Measurements from ENCODE around the gene MC2R. TPM values are rescaled to one million over a fixed set of nuclear protein-coding genes. Genes with fewer than 3 reads are reported as not detected.

The MC2R gene
- total and polyA plus RNA-seq, 2 of the 4 experiments (the other 2 are of a cell fraction): not detected

DNA sequence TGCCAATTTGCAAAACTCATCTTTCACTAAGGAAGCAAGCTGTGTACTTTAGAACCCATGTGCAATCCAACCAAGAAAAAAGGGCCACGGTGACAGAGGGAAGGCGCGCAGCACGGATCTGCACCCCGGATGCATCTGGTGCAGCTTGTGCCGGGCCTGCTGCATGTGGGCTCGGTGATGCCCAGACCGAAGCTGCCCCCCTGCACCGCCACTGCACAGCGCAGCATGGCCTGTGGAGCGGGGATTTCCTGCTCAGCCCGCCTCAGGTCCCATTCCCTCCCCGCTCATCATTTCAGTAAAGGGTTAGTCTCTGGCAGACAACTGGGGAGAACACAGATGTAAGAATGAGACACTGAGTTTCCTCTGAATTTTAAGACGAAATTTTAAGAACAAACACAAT lies 43.0 kb downstream of the MC2R start:
- H3K4me2 ChIP-seq (ENCODE audit: low read depth, low read length): no peak overlapping the region
- no peak for TF ChIP-seq CHD1 (IDR thresholded peaks at IDR 0.05; ENCODE audit: low read depth, low read length)
- TF ChIP-seq, protein P1, sequence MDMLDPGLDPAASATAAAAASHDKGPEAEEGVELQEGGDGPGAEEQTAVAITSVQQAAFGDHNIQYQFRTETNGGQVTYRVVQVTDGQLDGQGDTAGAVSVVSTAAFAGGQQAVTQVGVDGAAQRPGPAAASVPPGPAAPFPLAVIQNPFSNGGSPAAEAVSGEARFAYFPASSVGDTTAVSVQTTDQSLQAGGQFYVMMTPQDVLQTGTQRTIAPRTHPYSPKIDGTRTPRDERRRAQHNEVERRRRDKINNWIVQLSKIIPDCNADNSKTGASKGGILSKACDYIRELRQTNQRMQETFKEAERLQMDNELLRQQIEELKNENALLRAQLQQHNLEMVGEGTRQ (IDR thresholded peaks at IDR 0.05; ENCODE audit: low read depth, low read length): no peak
- no peak for TF ChIP-seq CEBPB (IDR thresholded peaks at IDR 0.05; ENCODE audit: low read depth, low read length)
- no peak for TF ChIP-seq RAD21 (IDR thresholded peaks at IDR 0.05; ENCODE audit: low read length)
- no peak for TF ChIP-seq MAFK (IDR thresholded peaks at IDR 0.05; ENCODE audit: low read depth, low read length)
- TF ChIP-seq FOS (IDR thresholded peaks at IDR 0.05; ENCODE audit: low read depth, low read length): no peak
- dilution Hi-C loops (cut with HindIII; ENCODE audit: low sequenced_read_pairs, unreplicated experiment): no loop called here
- DNase-seq (no peak), ATAC-seq (ENCODE audit: low read depth) (no peak)
- intact Hi-C loops (cut with micrococcal nuclease): no loop called here
- H4K5ac ChIP-seq (ENCODE audit: low read depth, low read length): no peak overlapping the region
- H3K36me3 ChIP-seq (ENCODE audit: control insufficient read depth, insufficient read depth, low read length): no peaks in the 10 kb centered on the region
- H3K27me3 ChIP-seq (ENCODE audit: control insufficient read depth, insufficient read depth, low read length): no peaks in the 10 kb centered on the region
- no peak overlapping the region for H2AK9ac ChIP-seq (replicated peaks; ENCODE audit: low read depth, low read length, poor library complexity)
- no peak overlapping the region for H3K27ac ChIP-seq (ENCODE audit: insufficient read depth, low read length)
- CTCF ChIA-PET: no interaction called here
- no peak overlapping the region for H2BK5ac ChIP-seq (ENCODE audit: low read depth, low read length, poor library complexity, severe bottlenecking)
- peaks cover 9% of the 10 kb centered on the region; the same call in 1 of the 2 replicates for H3K9me3 ChIP-seq (ENCODE audit: control insufficient read depth, insufficient read depth, low read length)
- H2BK120ac ChIP-seq (ENCODE audit: low read depth, low read length): no peak overlapping the region
- no CpG with 5 or more reads among the region's 14 CpGs for WGBS, 2 experiments (ENCODE audit: extremely low coverage in 2 of 2, insufficient read length in 1 of 2)
- no peak overlapping the region for H4K91ac ChIP-seq (ENCODE audit: insufficient read depth, low read depth, low read length)
- H3K23ac ChIP-seq (ENCODE audit: low read depth, low read length): no peak overlapping the region
- H2BK20ac ChIP-seq (ENCODE audit: low read depth, low read length): no peak overlapping the region
- no peaks in the 10 kb centered on the region for H3K9me1 ChIP-seq (ENCODE audit: insufficient read depth, low read length)
- no peaks in the 10 kb centered on the region for H3K4me1 ChIP-seq (ENCODE audit: control insufficient read depth, insufficient read depth, low read length)
- BruUV-seq (replicated peaks): no TSS peak
- no peak overlapping the region for H2BK15ac ChIP-seq (ENCODE audit: low read depth, low read length)
- no peaks in the 10 kb centered on the region for H3K79me1 ChIP-seq (ENCODE audit: low read depth in 1 of 2, low read length in 2 of 2)
- H3K4me3 ChIP-seq (ENCODE audit: insufficient read depth, low read depth, low read length): no peak overlapping the region
- no peak overlapping the region for H3K9ac ChIP-seq (ENCODE audit: low read depth, low read length)
- no peak overlapping the region for H3K4ac ChIP-seq (ENCODE audit: low read depth, low read length)
- H2AK5ac ChIP-seq (ENCODE audit: low read depth, low read length): no peak overlapping the region
- POLR2A ChIA-PET (ENCODE audit: unreplicated experiment): no interaction called here
- no peak overlapping the region for H2AFZ ChIP-seq (replicated peaks; ENCODE audit: low read length, poor library complexity)
- no peak overlapping the region for H3K18ac ChIP-seq (ENCODE audit: low read depth, low read length)
- no peak overlapping the region for H4K8ac ChIP-seq (ENCODE audit: low read depth in 2 of 2, low read length in 2 of 2)
- no peak overlapping the region for H3K56ac ChIP-seq (ENCODE audit: extremely low read depth, insufficient read depth, low read length)
- no peak overlapping the region for H3K14ac ChIP-seq (replicated peaks; ENCODE audit: low read depth, low read length)
- in situ Hi-C loops (cut with MboI; ENCODE audit: low sequenced_read_pairs): no loop called here
- H4K20me1 ChIP-seq (ENCODE audit: insufficient read depth, low read length): no peaks in the 10 kb centered on the region

All from IMR-90 (cell line).